Measurements from ENCODE around the gene RFX2. TPM values are rescaled to one million over a fixed set of nuclear protein-coding genes. Genes with fewer than 3 reads are reported as not detected.
"Not testable (repeated sequence)": the region's sequence is repeated elsewhere in the genome, so short reads cannot be mapped to it uniquely, and the experiment has no call there.

RFX2 gene
- total RNA-seq, 1 donor from 2014 or later, result 2.3 TPM

- ATAC-seq (no peak), DNase-seq (ENCODE audit: low spot score) (no peak)
These were observed 114.7 kb downstream of the RFX2 start for GRCh38 chr19:5995606-5996005.

DNA sequence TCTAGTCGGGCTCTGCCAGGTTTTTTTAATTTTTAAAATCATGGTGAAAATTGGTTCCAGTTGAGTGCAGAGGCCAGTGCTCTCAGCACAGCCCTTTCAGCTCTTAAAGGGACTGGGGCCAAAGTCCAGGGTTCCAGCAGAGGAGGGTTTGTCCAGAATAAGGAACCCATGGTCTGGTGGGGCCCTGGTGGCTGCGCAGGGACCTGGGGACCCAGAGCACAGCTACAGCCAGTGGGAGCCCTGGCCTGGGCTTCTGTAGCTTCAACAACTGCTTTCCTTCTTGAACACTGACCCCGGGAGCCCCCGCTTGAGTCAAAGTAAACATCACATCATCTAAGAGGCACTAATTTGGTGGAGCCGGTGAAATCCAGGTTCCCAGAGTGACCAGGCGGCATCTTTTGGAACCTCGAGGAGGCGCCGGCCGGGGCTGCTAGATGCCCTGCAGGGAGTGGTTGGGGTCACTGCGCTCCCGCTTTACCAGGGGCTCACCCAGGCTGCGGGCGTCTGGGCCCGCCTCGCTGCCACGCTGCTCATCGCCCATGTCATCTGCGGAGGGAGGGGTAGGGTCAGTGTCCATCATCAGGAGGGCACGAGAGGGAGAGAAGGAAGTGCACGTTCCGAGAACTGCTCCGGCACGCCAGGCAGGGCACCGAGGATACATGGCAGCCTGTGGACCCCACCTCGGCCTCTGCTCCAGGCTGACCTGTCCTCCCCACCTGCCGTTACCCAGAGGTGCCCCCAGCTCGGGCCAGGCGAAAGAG, 115.7 kb downstream of the RFX2 start:
- ATAC-seq (no peak), DNase-seq (ENCODE audit: low spot score) (no peak)

GRCh38 chr19:5993648-5994358, 116.5 kb downstream of the RFX2 start:
- ATAC-seq, result peak; percentile 31
- DNase-seq (ENCODE audit: low spot score), result no peak

DNA sequence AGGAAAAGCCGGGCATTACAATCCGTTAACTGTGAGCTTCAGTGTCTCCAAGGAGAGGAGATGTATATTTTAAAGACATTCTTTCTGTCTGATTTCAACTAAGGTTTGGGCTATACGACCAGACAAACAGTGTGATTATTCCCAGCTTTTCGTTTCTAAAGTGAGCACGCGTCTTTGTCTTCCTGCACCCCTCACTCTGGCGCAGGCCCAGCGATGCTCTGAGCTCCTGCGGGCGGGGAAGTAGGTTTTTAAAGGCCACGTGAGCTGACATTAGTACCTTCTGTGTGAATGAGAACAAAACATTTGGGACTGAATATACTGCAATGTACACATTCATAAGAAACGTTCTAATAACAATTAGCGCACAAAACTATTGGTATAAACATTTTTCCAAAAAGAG, 117.1 kb downstream of the RFX2 start:
- ATAC-seq (no peak), DNase-seq (ENCODE audit: low spot score) (no peak)

DNA sequence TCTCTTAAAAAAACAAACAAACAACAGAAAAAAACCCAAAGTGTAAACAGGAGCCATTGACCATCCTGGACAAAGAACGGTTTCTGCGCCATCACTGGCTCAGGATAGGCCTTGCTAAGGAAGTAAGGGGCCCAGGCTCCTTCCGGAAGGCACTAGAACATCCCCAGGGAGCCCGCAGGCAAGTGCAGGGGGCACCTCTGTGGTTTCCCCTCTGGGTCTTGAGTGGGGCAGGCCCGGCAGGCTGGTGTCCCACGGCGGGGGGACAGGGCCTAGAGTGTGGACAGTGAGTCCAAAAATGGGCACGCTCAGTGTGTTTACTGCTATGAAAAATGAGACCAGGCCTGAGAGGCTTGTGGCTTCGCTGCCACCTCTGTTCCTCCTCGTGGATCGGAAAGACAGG, 117.5 kb downstream of the RFX2 start:
- ATAC-seq, result no peak
- no peak for DNase-seq (ENCODE audit: low spot score)

GRCh38 chr19:5991244-5991838, 119.0 kb downstream of the RFX2 start:
- DNase-seq (ENCODE audit: low spot score), result no peak
- ATAC-seq, result no peak

- ATAC-seq (no peak), DNase-seq (ENCODE audit: low spot score) (no peak)
These were observed 120.0 kb downstream of the RFX2 start for GRCh38 chr19:5990289-5990797.

- DNase-seq (ENCODE audit: low spot score), result no peak
- ATAC-seq, result no peak
These were observed 120.8 kb downstream of the RFX2 start for GRCh38 chr19:5989388-5990074.

DNA sequence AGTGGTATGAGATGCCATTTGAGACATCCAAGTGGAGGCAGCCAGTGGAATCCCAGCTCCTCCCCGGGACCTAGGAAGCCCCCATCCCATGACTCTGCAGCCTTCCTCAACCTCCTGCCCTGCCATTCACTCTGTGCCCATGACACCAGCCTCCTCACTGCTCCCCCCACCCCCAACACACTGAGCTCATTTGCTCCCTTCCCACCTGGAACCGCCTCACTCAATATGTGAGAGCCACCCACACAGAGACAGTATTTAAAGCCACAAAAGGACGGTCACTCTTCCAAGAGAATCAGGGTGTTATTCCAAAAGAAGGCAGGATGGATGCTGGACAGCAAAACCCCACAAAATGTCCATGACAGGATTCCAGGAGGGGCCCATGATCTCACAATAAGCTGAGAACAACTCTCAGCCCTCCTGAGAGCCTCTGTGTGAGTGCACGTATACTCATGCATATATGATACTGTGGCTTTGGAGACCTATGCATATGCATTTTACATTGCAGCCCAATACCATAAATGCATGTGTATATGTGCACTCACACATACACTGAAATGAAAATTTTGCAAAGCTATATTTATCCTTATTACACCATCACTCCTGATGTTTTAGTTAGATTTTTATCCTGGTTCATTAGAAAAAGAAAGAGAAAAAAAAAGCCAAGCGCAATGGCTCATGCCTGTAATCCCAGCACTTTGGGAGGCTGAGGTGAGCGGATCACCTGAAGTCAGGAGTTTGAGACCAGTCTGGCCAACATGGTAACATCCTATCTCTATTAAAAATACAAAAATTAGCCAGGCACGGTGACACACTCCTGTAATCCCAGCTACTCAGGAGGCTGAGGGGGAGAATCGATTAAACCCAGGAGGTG, 121.5 kb downstream of the RFX2 start:
- no peak for DNase-seq (ENCODE audit: low spot score)
- ATAC-seq, result no peak

DNA sequence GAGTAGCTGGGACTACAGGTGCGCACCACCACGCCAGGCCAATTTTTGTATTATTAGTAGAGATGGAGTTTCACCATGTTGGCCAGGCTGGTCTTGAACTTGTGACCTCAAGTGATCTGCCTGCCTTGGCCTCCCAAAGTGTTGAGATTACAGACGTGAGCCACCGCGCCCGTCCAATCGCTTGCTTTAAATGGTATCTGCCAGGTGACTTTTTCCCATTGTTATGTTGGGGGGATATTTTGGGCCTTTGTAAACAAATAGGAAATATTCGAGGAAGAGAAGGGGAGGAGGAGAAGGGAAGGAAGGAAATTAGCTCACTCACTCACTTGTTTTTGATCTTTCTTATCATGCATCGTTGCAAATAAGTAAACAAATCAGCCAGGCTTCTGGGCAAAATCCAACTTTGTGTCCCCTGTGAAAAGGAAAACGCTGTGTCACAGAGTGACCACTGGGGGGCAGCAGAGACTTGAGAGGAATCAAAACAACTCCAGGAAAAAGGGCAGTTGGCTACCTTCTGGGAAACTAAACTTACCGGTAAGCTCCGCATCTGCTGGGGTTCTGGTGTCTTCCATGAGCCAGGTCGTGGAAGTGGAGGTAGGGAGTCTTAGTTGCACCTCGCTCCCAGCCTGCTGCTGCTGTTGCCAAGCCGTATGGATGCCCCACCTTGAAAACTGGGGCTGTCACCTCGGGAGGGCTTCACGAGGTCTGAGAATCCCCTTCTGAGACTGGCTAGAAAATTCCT, 123.1 kb downstream of the RFX2 start:
- peak; percentile 92 for ATAC-seq
- peak; percentile 86 for DNase-seq (ENCODE audit: low spot score)

DNA sequence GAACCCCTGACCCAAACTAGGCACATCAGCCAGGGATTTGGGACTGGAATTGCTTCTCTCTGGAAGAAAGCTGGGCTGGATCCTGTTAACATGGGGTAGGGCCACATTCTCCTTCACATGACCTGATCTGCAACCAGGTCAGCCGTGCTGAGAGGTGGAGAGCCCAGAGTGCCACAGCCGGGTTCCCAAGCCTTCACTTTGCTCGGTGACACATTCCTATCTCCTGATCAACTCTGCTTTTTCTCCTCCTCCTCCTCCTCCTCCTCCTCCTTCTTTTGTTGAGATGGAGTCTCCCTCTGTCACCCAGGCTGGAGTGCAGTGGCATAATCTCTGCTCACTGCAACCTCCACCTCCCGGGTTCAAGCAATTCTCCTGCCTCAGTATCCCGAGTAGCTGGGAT, 124.5 kb downstream of the RFX2 start:
- ATAC-seq, result not testable (repeated sequence)

GRCh38 chr19:5985098-5985783, 125.1 kb downstream of the RFX2 start:
- ATAC-seq, result no peak
- no peak for DNase-seq (ENCODE audit: low spot score)

More for the DNA sequence above, 124.5 kb downstream of the RFX2 start:
- not testable (repeated sequence) for DNase-seq (ENCODE audit: low spot score)

DNA sequence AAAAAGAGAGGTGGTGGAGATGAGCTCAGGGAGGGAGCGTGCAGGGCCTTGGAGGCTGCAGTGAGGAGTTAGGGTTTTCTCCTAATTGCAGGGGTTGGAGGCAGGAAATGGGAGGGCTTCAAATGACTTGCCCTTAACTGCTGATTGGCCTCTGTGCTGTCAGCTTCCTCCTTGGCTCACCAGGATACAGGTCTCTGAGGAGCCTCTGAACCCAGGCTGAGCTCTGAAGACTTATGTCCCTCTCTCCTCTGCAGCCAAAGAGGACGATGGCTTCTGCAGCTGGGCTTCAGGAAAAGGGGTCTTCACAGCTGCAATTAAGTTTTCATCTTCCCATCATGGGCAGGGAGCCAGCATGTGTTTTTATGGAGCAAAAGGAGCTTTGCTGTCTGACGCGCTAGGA, 125.7 kb downstream of the RFX2 start:
- ATAC-seq (no peak), DNase-seq (ENCODE audit: low spot score) (no peak)

- DNase-seq (ENCODE audit: low spot score), result peak; percentile 59
- peak; percentile 6 for ATAC-seq
These were observed 126.8 kb downstream of the RFX2 start for GRCh38 chr19:5983367-5983955.

- no peak for ATAC-seq
- no peak for DNase-seq (ENCODE audit: low spot score)
These were observed 131.4 kb downstream of the RFX2 start for GRCh38 chr19:5978606-5979552.

DNA sequence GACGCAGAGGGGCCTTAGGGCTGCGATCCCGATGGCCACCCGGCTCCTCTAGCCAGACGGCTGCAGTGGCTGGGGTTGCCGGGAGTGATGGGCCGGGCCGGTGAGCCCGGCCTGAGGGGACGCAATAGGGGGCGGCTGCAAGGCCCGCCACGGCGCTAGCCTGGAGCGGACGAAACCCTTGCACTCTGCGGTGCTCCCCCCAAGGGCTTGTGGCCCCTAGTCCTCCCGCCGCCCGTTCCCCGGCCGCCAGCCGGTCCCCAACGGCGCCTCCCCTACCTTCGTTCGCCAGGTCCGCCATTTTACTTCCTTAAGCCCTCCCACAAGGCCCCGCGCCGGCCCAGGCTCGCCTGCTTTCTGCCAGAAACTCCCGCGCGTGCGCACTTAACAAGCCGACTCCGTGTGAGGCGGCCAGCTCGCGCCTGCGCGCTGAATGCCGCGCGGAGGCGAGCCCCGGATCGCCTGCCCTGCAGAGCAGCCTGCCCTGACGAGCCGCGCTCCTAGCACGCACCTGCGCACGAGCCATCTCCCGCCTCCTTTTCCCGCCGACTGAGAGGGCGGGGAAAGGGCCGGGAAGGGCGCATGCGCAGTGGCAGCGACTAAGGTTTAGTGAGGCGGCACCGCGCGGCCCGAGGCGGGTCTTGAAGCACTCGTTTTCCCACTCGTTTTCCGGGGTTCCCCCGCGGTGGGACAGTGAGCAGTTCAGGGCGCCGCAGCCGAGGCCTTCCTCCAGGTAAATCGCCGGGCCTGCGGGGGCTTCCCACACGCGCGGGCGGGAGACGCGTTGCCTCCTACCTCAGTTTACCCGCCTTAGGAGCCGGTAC, 132.3 kb downstream of the RFX2 start, which contains the start of gene RANBP3:
Gene RANBP3 (minus strand): TSS at position 356 of the 821 bp plus-strand sequence. CDS start 58 bp downstream, at position 298.
- peak; percentile 88 for ATAC-seq
- peak; percentile 99 for DNase-seq (ENCODE audit: low spot score)
